Type B pancreatic cell (in vitro differentiated cells): Measurements from ENCODE around the gene IL1RAPL1. TPM values are rescaled to one million over a fixed set of nuclear protein-coding genes. Genes with fewer than 3 reads are reported as not detected.

Experiments
- DNase-seq: peaks from one replicate; pipeline ENCODE4 v3.0.0; 2021; ENCODE audit warnings: mixed read lengths; ENCODE audit not compliant: unreplicated experiment; ENCODE audit errors: extremely low spot score
- H3K27ac Mint-ChIP-seq: 2 replicates; pipeline ENCODE4 v1.8.0; 2021; ENCODE audit warnings: mild to moderate bottlenecking, mixed read lengths
- H3K27me3 Mint-ChIP-seq: 2 replicates; pipeline ENCODE4 v1.8.0; 2021; ENCODE audit warnings: mixed read lengths
- H3K36me3 Mint-ChIP-seq: 2 replicates; pipeline ENCODE4 v1.8.0; 2021; ENCODE audit warnings: mixed read lengths
- H3K4me1 Mint-ChIP-seq: one replicate; pipeline ENCODE4 v1.8.0; 2021; ENCODE audit warnings: mixed read lengths; ENCODE audit not compliant: unreplicated experiment
- H3K4me3 Mint-ChIP-seq: 2 replicates; pipeline ENCODE4 v1.8.0; 2021; ENCODE audit warnings: mild to moderate bottlenecking, mixed read lengths
- H3K9me3 Mint-ChIP-seq: 2 replicates; pipeline ENCODE4 v1.8.0; 2021; ENCODE audit warnings: mixed read lengths
- total RNA-seq: library from RNA; stranded (reverse); gene quantifications from 2 replicates; pipeline ENCODE4 v1.2.1, GENCODE V29; 2021; ENCODE audit warnings: low replicate concordance
- TF ChIP-seq, protein P1 (sequence below): fragments of 200-600 bp; sonication (generic); conservative IDR thresholded peaks from 2 replicates; pipeline ENCODE4 v1.5.0; 2021; ENCODE audit warnings: antibody characterized with exemption, mild to moderate bottlenecking

IL1RAPL1 gene
- total RNA-seq, 1 donor from 2014 or later, result 2.6 TPM

DNA sequence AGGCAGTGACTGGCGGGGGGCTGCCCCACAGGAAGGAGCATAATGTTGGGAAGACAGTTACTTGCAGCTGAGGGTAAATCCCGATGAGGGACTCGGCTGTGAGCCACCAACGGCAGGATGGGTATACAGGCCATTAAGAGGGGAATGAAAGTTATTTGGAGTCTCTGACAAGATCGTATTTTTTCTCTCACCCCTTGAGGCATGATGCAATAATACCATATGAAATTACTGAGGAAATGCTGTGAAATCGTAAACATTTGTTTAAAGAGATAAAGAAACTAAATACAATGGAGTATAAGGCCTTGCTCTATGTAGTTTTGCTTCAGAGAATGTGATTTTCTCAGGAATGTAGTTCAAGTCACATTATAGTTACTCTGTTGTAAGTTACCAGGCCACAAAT lies 12.7 kb downstream of the IL1RAPL1 start:
- Mint-ChIP-seq H3K4me1 (peaks cover 3% of the 10 kb centered on the region), H3K27me3 (no peaks in the 10 kb centered on the region), H3K9me3 (no peaks in the 10 kb centered on the region), H3K36me3 (no peaks in the 10 kb centered on the region), H3K27ac (no peak overlapping the region), H3K4me3 (no peak overlapping the region)
- TF ChIP-seq, protein P1, sequence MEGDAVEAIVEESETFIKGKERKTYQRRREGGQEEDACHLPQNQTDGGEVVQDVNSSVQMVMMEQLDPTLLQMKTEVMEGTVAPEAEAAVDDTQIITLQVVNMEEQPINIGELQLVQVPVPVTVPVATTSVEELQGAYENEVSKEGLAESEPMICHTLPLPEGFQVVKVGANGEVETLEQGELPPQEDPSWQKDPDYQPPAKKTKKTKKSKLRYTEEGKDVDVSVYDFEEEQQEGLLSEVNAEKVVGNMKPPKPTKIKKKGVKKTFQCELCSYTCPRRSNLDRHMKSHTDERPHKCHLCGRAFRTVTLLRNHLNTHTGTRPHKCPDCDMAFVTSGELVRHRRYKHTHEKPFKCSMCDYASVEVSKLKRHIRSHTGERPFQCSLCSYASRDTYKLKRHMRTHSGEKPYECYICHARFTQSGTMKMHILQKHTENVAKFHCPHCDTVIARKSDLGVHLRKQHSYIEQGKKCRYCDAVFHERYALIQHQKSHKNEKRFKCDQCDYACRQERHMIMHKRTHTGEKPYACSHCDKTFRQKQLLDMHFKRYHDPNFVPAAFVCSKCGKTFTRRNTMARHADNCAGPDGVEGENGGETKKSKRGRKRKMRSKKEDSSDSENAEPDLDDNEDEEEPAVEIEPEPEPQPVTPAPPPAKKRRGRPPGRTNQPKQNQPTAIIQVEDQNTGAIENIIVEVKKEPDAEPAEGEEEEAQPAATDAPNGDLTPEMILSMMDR, result no peak
- DNase-seq, result no peak

- Mint-ChIP-seq H3K4me1 (peaks cover 7% of the 10 kb centered on the region), H3K36me3 (no peaks in the 10 kb centered on the region), H3K9me3 (no peaks in the 10 kb centered on the region), H3K4me3 (no peak overlapping the region), H3K27me3 (no peaks in the 10 kb centered on the region), H3K27ac (no peak overlapping the region)
- TF ChIP-seq, protein P1, result no peak
- DNase-seq, result no peak
These were observed 21.8 kb downstream of the IL1RAPL1 start for GRCh38 chrX:28609003-28609402.

DNA sequence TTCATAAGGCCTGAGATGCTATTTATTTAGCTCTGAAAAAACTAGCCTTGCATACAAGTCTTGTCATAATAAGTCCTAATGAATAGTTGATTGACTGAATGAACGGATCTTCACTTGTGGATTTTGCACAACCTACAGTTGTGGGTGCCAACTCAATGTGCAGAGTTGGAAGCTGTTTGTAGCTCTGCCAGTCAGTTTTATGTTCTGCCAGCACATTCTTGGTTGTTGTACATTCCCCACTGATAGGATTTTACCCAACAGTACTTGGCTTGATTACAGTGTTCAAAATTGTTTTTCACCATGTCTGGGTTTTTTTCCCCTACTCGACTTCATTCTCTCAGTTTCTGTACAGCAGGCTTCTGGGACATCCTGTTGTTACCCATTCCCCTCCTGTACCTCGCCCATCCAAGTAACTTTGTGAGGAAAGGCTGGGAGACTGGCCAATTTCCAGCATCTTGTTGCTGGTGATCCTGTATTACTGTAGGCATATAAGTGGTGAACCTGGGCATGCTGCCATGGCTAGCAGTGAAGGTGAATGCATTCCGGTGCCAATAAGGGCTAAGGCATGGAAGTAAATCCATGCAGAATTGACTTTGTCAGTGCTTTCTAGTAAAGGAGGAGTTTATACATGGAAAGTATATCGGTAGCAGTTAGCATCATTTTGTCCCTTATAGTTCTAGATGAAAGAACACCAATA lies 22.8 kb downstream of the IL1RAPL1 start:
- H3K4me1 Mint-ChIP-seq, result peaks cover 7% of the 10 kb centered on the region
- TF ChIP-seq, protein P1, result no peak
- no peaks in the 10 kb centered on the region for H3K36me3 Mint-ChIP-seq
- no peaks in the 10 kb centered on the region for H3K27me3 Mint-ChIP-seq
- no peak for DNase-seq
- H3K27ac Mint-ChIP-seq, result no peak overlapping the region
- no peaks in the 10 kb centered on the region for H3K9me3 Mint-ChIP-seq
- H3K4me3 Mint-ChIP-seq, result no peak overlapping the region

GRCh38 chrX:28610746-28611145 lies 23.5 kb downstream of the IL1RAPL1 start:
- H3K27ac Mint-ChIP-seq, result no peak overlapping the region
- H3K36me3 Mint-ChIP-seq, result no peaks in the 10 kb centered on the region
- TF ChIP-seq, protein P1, result no peak
- no peaks in the 10 kb centered on the region for H3K9me3 Mint-ChIP-seq
- no peaks in the 10 kb centered on the region for H3K27me3 Mint-ChIP-seq
- H3K4me3 Mint-ChIP-seq, result no peak overlapping the region
- DNase-seq, result no peak
- peaks cover 7% of the 10 kb centered on the region for H3K4me1 Mint-ChIP-seq

DNA sequence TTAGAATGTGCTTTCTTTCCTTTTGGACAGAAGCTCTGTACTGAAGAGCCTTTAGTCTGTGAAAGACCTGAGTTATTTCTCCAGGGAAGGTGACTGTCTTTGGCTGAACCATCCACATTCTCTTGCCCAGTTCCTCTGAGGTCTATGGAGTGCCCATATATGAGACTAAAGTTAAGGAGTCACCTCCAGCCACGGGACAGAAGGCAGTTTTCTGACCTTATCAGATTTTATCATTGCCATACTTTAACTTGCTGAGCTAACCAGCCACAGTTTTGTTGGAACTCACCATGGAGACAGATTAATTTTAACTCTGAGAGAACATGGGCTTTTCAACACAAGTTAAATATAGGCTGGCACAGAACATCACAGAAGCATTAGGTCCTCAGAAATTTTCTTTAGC lies 26.3 kb downstream of the IL1RAPL1 start:
- no peaks in the 10 kb centered on the region for H3K9me3 Mint-ChIP-seq
- DNase-seq, result no peak
- H3K4me1 Mint-ChIP-seq, result peaks cover 7% of the 10 kb centered on the region
- no peaks in the 10 kb centered on the region for H3K27me3 Mint-ChIP-seq
- H3K36me3 Mint-ChIP-seq, result no peaks in the 10 kb centered on the region
- no peak overlapping the region for H3K4me3 Mint-ChIP-seq
- TF ChIP-seq, protein P1, result no peak
- H3K27ac Mint-ChIP-seq, result no peak overlapping the region

DNA sequence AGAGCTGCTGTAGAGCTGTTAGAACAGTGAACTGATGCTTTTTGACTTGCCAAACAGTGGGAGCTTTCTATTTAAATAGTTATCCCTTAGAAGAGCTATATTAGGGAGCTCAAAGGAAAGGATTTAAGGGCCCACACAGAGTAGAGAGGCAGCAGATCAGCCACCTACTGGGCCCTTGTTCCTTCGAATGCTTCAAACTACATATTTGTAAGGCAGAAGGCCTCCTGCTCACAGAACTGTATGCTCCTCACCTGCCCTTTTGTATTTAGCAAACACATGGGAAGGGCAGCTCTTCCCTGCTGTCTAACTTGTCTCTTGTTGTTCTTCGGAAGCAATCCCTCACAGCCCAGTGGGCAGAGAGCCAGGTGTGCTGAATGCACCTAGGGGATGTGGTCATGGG lies 38.0 kb downstream of the IL1RAPL1 start:
- no peak for DNase-seq
- Mint-ChIP-seq H3K9me3 (no peaks in the 10 kb centered on the region), H3K4me1 (peaks cover 4% of the 10 kb centered on the region), H3K27me3 (no peaks in the 10 kb centered on the region), H3K4me3 (no peak overlapping the region), H3K27ac (no peak overlapping the region), H3K36me3 (no peaks in the 10 kb centered on the region)
- TF ChIP-seq, protein P1, result no peak
